Erythroblast (primary cell): Measurements from ENCODE around the gene ZNF716.

ENCODE experiments used
- GATA1 ChIP-seq: IDR thresholded peaks from 2 replicates; pipeline ENCODE4 v1.6.1; 2011; ENCODE audit warnings: low read depth, mild to moderate bottlenecking, control low read depth, low read length, moderate library complexity
- POLR2A ChIP-seq: IDR thresholded peaks from 2 replicates; pipeline ENCODE4 v1.6.1; 2011; ENCODE audit warnings: mild to moderate bottlenecking, low read length

GRCh38 chr7:57415326-57415725 is 34.7 kb upstream of the ZNF716 start:
- TF ChIP-seq POLR2A (no peak), GATA1 (no peak)
